ENCODE results near the gene AMMECR1L. TPM values are rescaled to one million over a fixed set of nuclear protein-coding genes. Genes with fewer than 3 reads are reported as not detected.

Gene AMMECR1L
- total and polyA plus RNA-seq, 2 experiments from 2014 or later: 7.8 to 17.7 TPM

DNA sequence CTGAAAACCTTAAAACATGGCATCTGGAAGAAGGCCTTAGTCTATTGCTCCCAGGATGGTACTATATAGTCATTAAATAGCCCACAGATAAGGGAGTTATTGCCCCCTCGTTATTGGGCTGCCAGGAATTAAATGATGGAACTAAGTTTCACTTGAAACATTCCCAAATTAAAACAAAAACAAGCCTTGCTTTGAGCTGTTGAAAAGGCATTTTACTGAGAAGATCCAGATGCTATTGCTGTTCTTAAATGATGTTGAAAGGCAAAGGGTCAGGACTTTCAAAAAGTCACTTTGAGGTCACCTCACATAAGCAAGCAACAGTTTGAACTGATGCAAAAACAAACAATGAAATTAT lies 2.0 kb upstream of the AMMECR1L start:
- no peak overlapping the region for H3K27ac ChIP-seq (ENCODE audit: low read depth)
- H3K4me1 Mint-ChIP-seq: peaks cover 35% of the 10 kb centered on the region
- H3K36me3 Mint-ChIP-seq (ENCODE audit: low read depth): peaks cover 20% of the 10 kb centered on the region
- TF ChIP-seq EZH2phosphoT487 (IDR thresholded peaks at IDR 0.05; ENCODE audit: unreplicated experiment): no peak
- TF ChIP-seq POLR2AphosphoS5 (IDR thresholded peaks at IDR 0.05; ENCODE audit: low read depth): no peak
- TF ChIP-seq JUNB (IDR thresholded peaks at IDR 0.05; ENCODE audit: unreplicated experiment): no peak
- no peak for TF ChIP-seq ZNF331 (CRISPR knock-in tag; IDR thresholded peaks at IDR 0.05; ENCODE audit: low read depth)
- no peak for TF ChIP-seq ZNF114 (CRISPR knock-in tag; IDR thresholded peaks at IDR 0.05)
- TF ChIP-seq, protein P1, sequence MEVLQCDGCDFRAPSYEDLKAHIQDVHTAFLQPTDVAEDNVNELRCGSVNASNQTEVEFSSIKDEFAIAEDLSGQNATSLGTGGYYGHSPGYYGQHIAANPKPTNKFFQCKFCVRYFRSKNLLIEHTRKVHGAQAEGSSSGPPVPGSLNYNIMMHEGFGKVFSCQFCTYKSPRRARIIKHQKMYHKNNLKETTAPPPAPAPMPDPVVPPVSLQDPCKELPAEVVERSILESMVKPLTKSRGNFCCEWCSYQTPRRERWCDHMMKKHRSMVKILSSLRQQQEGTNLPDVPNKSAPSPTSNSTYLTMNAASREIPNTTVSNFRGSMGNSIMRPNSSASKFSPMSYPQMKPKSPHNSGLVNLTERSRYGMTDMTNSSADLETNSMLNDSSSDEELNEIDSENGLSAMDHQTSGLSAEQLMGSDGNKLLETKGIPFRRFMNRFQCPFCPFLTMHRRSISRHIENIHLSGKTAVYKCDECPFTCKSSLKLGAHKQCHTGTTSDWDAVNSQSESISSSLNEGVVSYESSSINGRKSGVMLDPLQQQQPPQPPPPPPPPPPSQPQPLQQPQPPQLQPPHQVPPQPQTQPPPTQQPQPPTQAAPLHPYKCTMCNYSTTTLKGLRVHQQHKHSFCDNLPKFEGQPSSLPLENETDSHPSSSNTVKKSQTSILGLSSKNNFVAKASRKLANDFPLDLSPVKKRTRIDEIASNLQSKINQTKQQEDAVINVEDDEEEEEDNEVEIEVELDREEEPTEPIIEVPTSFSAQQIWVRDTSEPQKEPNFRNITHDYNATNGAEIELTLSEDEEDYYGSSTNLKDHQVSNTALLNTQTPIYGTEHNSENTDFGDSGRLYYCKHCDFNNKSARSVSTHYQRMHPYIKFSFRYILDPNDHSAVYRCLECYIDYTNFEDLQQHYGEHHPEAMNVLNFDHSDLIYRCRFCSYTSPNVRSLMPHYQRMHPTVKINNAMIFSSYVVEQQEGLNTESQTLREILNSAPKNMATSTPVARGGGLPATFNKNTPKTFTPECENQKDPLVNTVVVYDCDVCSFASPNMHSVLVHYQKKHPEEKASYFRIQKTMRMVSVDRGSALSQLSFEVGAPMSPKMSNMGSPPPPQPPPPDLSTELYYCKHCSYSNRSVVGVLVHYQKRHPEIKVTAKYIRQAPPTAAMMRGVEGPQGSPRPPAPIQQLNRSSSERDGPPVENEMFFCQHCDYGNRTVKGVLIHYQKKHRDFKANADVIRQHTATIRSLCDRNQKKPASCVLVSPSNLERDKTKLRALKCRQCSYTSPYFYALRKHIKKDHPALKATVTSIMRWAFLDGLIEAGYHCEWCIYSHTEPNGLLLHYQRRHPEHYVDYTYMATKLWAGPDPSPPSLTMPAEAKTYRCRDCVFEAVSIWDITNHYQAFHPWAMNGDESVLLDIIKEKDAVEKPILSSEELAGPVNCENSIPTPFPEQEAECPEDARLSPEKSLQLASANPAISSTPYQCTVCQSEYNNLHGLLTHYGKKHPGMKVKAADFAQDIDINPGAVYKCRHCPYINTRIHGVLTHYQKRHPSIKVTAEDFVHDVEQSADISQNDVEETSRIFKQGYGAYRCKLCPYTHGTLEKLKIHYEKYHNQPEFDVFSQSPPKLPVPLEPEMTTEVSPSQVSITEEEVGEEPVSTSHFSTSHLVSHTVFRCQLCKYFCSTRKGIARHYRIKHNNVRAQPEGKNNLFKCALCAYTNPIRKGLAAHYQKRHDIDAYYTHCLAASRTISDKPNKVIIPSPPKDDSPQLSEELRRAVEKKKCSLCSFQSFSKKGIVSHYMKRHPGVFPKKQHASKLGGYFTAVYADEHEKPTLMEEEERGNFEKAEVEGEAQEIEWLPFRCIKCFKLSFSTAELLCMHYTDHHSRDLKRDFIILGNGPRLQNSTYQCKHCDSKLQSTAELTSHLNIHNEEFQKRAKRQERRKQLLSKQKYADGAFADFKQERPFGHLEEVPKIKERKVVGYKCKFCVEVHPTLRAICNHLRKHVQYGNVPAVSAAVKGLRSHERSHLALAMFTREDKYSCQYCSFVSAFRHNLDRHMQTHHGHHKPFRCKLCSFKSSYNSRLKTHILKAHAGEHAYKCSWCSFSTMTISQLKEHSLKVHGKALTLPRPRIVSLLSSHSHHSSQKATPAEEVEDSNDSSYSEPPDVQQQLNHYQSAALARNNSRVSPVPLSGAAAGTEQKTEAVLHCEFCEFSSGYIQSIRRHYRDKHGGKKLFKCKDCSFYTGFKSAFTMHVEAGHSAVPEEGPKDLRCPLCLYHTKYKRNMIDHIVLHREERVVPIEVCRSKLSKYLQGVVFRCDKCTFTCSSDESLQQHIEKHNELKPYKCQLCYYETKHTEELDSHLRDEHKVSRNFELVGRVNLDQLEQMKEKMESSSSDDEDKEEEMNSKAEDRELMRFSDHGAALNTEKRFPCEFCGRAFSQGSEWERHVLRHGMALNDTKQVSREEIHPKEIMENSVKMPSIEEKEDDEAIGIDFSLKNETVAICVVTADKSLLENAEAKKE (CRISPR knock-in tag; IDR thresholded peaks at IDR 0.05): no peak
- no peak for TF ChIP-seq CREB1 (CRISPR knock-in tag; IDR thresholded peaks at IDR 0.05; ENCODE audit: low read depth)
- no peak for TF ChIP-seq NANOG (IDR thresholded peaks at IDR 0.05; ENCODE audit: borderline replicate concordance)
- no peak for TF ChIP-seq EZH2 (IDR thresholded peaks at IDR 0.05; ENCODE audit: low read depth, unreplicated experiment)
- TF ChIP-seq STAT1 (IDR thresholded peaks at IDR 0.05; ENCODE audit: unreplicated experiment): no peak
- TF ChIP-seq, protein P2, sequence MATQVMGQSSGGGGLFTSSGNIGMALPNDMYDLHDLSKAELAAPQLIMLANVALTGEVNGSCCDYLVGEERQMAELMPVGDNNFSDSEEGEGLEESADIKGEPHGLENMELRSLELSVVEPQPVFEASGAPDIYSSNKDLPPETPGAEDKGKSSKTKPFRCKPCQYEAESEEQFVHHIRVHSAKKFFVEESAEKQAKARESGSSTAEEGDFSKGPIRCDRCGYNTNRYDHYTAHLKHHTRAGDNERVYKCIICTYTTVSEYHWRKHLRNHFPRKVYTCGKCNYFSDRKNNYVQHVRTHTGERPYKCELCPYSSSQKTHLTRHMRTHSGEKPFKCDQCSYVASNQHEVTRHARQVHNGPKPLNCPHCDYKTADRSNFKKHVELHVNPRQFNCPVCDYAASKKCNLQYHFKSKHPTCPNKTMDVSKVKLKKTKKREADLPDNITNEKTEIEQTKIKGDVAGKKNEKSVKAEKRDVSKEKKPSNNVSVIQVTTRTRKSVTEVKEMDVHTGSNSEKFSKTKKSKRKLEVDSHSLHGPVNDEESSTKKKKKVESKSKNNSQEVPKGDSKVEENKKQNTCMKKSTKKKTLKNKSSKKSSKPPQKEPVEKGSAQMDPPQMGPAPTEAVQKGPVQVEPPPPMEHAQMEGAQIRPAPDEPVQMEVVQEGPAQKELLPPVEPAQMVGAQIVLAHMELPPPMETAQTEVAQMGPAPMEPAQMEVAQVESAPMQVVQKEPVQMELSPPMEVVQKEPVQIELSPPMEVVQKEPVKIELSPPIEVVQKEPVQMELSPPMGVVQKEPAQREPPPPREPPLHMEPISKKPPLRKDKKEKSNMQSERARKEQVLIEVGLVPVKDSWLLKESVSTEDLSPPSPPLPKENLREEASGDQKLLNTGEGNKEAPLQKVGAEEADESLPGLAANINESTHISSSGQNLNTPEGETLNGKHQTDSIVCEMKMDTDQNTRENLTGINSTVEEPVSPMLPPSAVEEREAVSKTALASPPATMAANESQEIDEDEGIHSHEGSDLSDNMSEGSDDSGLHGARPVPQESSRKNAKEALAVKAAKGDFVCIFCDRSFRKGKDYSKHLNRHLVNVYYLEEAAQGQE (IDR thresholded peaks at IDR 0.05; ENCODE audit: unreplicated experiment): no peak
- TF ChIP-seq, protein P3, sequence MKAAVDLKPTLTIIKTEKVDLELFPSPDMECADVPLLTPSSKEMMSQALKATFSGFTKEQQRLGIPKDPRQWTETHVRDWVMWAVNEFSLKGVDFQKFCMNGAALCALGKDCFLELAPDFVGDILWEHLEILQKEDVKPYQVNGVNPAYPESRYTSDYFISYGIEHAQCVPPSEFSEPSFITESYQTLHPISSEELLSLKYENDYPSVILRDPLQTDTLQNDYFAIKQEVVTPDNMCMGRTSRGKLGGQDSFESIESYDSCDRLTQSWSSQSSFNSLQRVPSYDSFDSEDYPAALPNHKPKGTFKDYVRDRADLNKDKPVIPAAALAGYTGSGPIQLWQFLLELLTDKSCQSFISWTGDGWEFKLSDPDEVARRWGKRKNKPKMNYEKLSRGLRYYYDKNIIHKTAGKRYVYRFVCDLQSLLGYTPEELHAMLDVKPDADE (IDR thresholded peaks at IDR 0.05): no peak
- H3K27me3 Mint-ChIP-seq (ENCODE audit: insufficient read depth, low read depth, poor library complexity): no peaks in the 10 kb centered on the region
- no peaks in the 10 kb centered on the region for H3K27me3 ChIP-seq (ENCODE audit: insufficient read depth)
- H3K36me3 ChIP-seq (ENCODE audit: insufficient read depth): peaks cover 5% of the 10 kb centered on the region
- H3K27ac Mint-ChIP-seq: no peak overlapping the region
- no peak for DNase-seq (ENCODE audit: low spot score)
- no peak overlapping the region for H3K4me3 Mint-ChIP-seq
- no peak for ATAC-seq
- H3K4me3 ChIP-seq: peak overlapping the region; percentile 72; the same call in 1 of the 2 replicates
- H3K9me2 ChIP-seq (ENCODE audit: insufficient read depth): 0 out of 2 replicates have a peak, but pooled peaks cover 4% of the 10 kb centered on the region
- H3F3A ChIP-seq (replicated peaks; ENCODE audit: low read depth): peaks cover 11% of the 10 kb centered on the region; the same call in 1 of the 2 replicates
- no peaks in the 10 kb centered on the region; the same call in 2 of the 3 replicates for H3K9me3 Mint-ChIP-seq
- peaks cover 24% of the 10 kb centered on the region for H3K4me1 ChIP-seq (ENCODE audit: insufficient read depth)
- peaks cover 13% of the 10 kb centered on the region for H4K20me1 ChIP-seq (replicated peaks; ENCODE audit: insufficient read depth)
- H3K79me2 ChIP-seq (replicated peaks; ENCODE audit: insufficient read depth): peaks cover 39% of the 10 kb centered on the region
- H3K4me2 ChIP-seq: peak overlapping the region; percentile 75; the same call in 1 of the 2 replicates
- no peak overlapping the region for H2AFZ ChIP-seq
